Stimulated activated CD8-positive, alpha-beta memory T cell treated with anti-CD3 and anti-CD28 coated beads, Interleukin-2, amount 100 ng/mL, for 1 hour (primary cell): ENCODE results near the gene GPR17.

Experiments used
- DNase-seq, 2 donors: peaks; one replicate each; pipeline ENCODE4 v3.0.0-alpha.2; 2020; ENCODE audit warnings: low read depth in 2 of 2

GPR17 gene

GRCh38 chr2:127645395-127646291, at the start of gene GPR17:
GPR17 (plus strand) TSS chr2:127646153; CDS start chr2:127650736, 4,583 bp downstream.
- no peak for DNase-seq

- DNase-seq = no peak
Observed at GRCh38 chr2:127596311-127597045, 49.5 kb upstream of the GPR17 start.

GRCh38 chr2:127597046-127597983, 48.6 kb upstream of the GPR17 start:
- DNase-seq = no peak

- DNase-seq = no peak
Observed at GRCh38 chr2:127597984-127598380, 48.0 kb upstream of the GPR17 start.

- DNase-seq = no peak
Observed at GRCh38 chr2:127598711-127599110, 47.2 kb upstream of the GPR17 start.

- no peak for DNase-seq
Observed at GRCh38 chr2:127599211-127599610, 46.7 kb upstream of the GPR17 start.

GRCh38 chr2:127604986-127605385, 41.0 kb upstream of the GPR17 start:
- DNase-seq = no peak

GRCh38 chr2:127605691-127606263, 40.2 kb upstream of the GPR17 start:
- no peak for DNase-seq

GRCh38 chr2:127606625-127607398, 39.1 kb upstream of the GPR17 start:
- no peak for DNase-seq

- DNase-seq = no peak
Observed at GRCh38 chr2:127607399-127607908, 38.5 kb upstream of the GPR17 start.

GRCh38 chr2:127608061-127609030, 37.6 kb upstream of the GPR17 start:
- DNase-seq = no peak

- DNase-seq = no peak
Observed at GRCh38 chr2:127609031-127609751, 36.8 kb upstream of the GPR17 start.

- DNase-seq = no peak
Observed at GRCh38 chr2:127609818-127610217, 36.1 kb upstream of the GPR17 start.

GRCh38 chr2:127610561-127610960, 35.4 kb upstream of the GPR17 start:
- DNase-seq = no peak

GRCh38 chr2:127611076-127611925, 34.7 kb upstream of the GPR17 start:
- no peak for DNase-seq

GRCh38 chr2:127612111-127612822, 33.7 kb upstream of the GPR17 start:
- DNase-seq = no peak

- no peak for DNase-seq
Observed at GRCh38 chr2:127614246-127614645, 31.7 kb upstream of the GPR17 start.
